H9 (cell line): Measurements from ENCODE around the gene CGGBP1. TPM values are rescaled to one million over a fixed set of nuclear protein-coding genes. Genes with fewer than 3 reads are reported as not detected.

Experiments
- DNase-seq: peaks from one replicate; pipeline ENCODE4 v3.0.0-alpha.2; 2017
- H2AFZ ChIP-seq: one replicate; pipeline ENCODE4 v1.6.1; 2013; ENCODE audit warnings: mild to moderate bottlenecking, low read length, control low read depth, moderate library complexity
- H2AK5ac ChIP-seq: 2 replicates; pipeline ENCODE4 v1.6.1; 2013; ENCODE audit warnings: low read length, control low read depth, mixed read lengths; ENCODE audit not compliant: insufficient read length
- H2BK120ac ChIP-seq: one replicate; pipeline ENCODE4 v1.6.1; 2013; ENCODE audit warnings: low read depth, mild to moderate bottlenecking, low read length, control low read depth, inconsistent platforms; ENCODE audit not compliant: poor library complexity, severe bottlenecking
- H2BK12ac ChIP-seq: 2 replicates; pipeline ENCODE4 v1.6.1; 2013; ENCODE audit warnings: low read length, control low read depth, mixed read lengths, low read depth; ENCODE audit not compliant: insufficient read length
- H2BK15ac ChIP-seq: 2 replicates; pipeline ENCODE4 v1.6.1; 2013; ENCODE audit warnings: low read depth, low read length, control low read depth
- H2BK20ac ChIP-seq: one replicate; pipeline ENCODE4 v1.6.1; 2013; ENCODE audit warnings: low read depth, mild to moderate bottlenecking, low read length, control low read depth, inconsistent platforms; ENCODE audit not compliant: poor library complexity, severe bottlenecking
- H2BK5ac ChIP-seq: 2 replicates; pipeline ENCODE4 v1.6.1; 2013; ENCODE audit warnings: low read length, control low read depth, mixed read lengths; ENCODE audit not compliant: insufficient read length
- H3K14ac ChIP-seq: 2 replicates; pipeline ENCODE4 v1.6.1; 2013; ENCODE audit warnings: low read length, control low read depth; ENCODE audit not compliant: insufficient read depth
- H3K18ac ChIP-seq: 2 replicates; pipeline ENCODE4 v1.6.1; 2013; ENCODE audit warnings: low read depth, mild to moderate bottlenecking, mixed read lengths, low read length, control low read depth; ENCODE audit not compliant: insufficient read length
- H3K23ac ChIP-seq: 2 replicates; pipeline ENCODE4 v1.6.1; 2013; ENCODE audit warnings: low read length, control low read depth, mixed read lengths, low read depth; ENCODE audit not compliant: insufficient read length
- H3K23me2 ChIP-seq: 2 replicates; pipeline ENCODE4 v1.6.1; 2013; ENCODE audit warnings: low read depth, mild to moderate bottlenecking, mixed read lengths, low read length, control low read depth; ENCODE audit not compliant: insufficient read length, poor library complexity, severe bottlenecking
- H3K27ac ChIP-seq: 2 replicates; pipeline ENCODE4 v1.5.1; 2013; ENCODE audit warnings: low read length, control low read depth, mixed read lengths, low read depth; ENCODE audit not compliant: insufficient read length
- H3K27me3 ChIP-seq: 2 replicates; pipeline ENCODE4 v1.6.1; 2013; ENCODE audit warnings: low read length, control low read depth, inconsistent platforms; ENCODE audit not compliant: insufficient read depth
- H3K4ac ChIP-seq: 2 replicates; pipeline ENCODE4 v1.6.1; 2013; ENCODE audit warnings: low read depth, mild to moderate bottlenecking, control low read depth, inconsistent platforms, low read length, moderate library complexity
- H3K4me1 ChIP-seq: 2 replicates; pipeline ENCODE4 v1.6.1; 2013; ENCODE audit warnings: low read length, control low read depth, inconsistent platforms; ENCODE audit not compliant: insufficient read depth
- H3K4me2 ChIP-seq: 2 replicates; pipeline ENCODE4 v1.6.1; 2013; ENCODE audit warnings: low read length, control low read depth, mixed read lengths; ENCODE audit not compliant: insufficient read length, insufficient read depth
- H3K56ac ChIP-seq: 2 replicates; pipeline ENCODE4 v1.6.1; 2013; ENCODE audit warnings: low read depth, mild to moderate bottlenecking, mixed read lengths, low read length, control low read depth; ENCODE audit not compliant: insufficient read length
- H3K79me1 ChIP-seq: 2 replicates; pipeline ENCODE4 v1.6.1; 2013; ENCODE audit warnings: low read depth, mild to moderate bottlenecking, moderate library complexity, low read length, control low read depth, inconsistent platforms; ENCODE audit not compliant: insufficient read depth, poor library complexity, severe bottlenecking
- H3K79me2 ChIP-seq: 2 replicates; pipeline ENCODE4 v1.6.1; 2013; ENCODE audit warnings: low read length, control low read depth, inconsistent platforms; ENCODE audit not compliant: insufficient read depth
- H3K9ac ChIP-seq: 2 replicates; pipeline ENCODE4 v1.6.1; 2013; ENCODE audit warnings: low read length, control low read depth, mixed read lengths; ENCODE audit not compliant: insufficient read length; ENCODE audit errors: extremely low read depth
- H3K9me3 ChIP-seq: one replicate; pipeline ENCODE4 v1.6.1; 2013; ENCODE audit warnings: low read depth, low read length, inconsistent platforms; ENCODE audit not compliant: control insufficient read depth
- H3T11ph ChIP-seq: one replicate; pipeline ENCODE4 v1.6.1; 2013; ENCODE audit warnings: mild to moderate bottlenecking, low read length, control low read depth, inconsistent platforms
- H4K20me1 ChIP-seq: one replicate; pipeline ENCODE4 v1.6.1; 2013; ENCODE audit not compliant: control insufficient read depth, insufficient read length, insufficient read depth
- H4K5ac ChIP-seq: 2 replicates; pipeline ENCODE4 v1.6.1; 2013; ENCODE audit warnings: low read depth, mild to moderate bottlenecking, mixed read lengths, low read length, control low read depth; ENCODE audit not compliant: insufficient read length
- H4K8ac ChIP-seq: replicated peaks from 2 replicates; pipeline ENCODE4 v1.6.1; 2013; ENCODE audit warnings: low read length, control low read depth, mixed read lengths, low read depth; ENCODE audit not compliant: insufficient read length
- H4K91ac ChIP-seq: 2 replicates; pipeline ENCODE4 v1.6.1; 2013; ENCODE audit warnings: low read depth, mild to moderate bottlenecking, moderate library complexity, mixed read lengths, low read length, control low read depth; ENCODE audit not compliant: insufficient read length
- H3K27ac Mint-ChIP-seq, 3 experiments: 2 replicates in 2 of 3; 3 replicates in 1 of 3; pipeline ENCODE4 v1.8.0; 2020 to 2021; ENCODE audit warnings: mixed read lengths in 3 of 3, mild to moderate bottlenecking in 1 of 3, moderate library complexity in 1 of 3
- H3K27me3 Mint-ChIP-seq: 2 replicates; pipeline ENCODE4 v1.8.0; 2021; ENCODE audit warnings: low read depth, mild to moderate bottlenecking, moderate library complexity, mixed read lengths
- H3K36me3 Mint-ChIP-seq, 3 experiments: 2 replicates in 2 of 3; 3 replicates in 1 of 3; pipeline ENCODE4 v1.8.0; 2020 to 2021; ENCODE audit warnings: low read depth in 3 of 3, mixed read lengths in 3 of 3; ENCODE audit not compliant: insufficient read depth in 1 of 3
- H3K4me1 Mint-ChIP-seq, 2 experiments: 2 replicates each; pipeline ENCODE4 v1.8.0; 2020; ENCODE audit warnings: mixed read lengths in 2 of 2
- H3K4me3 Mint-ChIP-seq, 2 experiments: 2 replicates in 1 of 2; 3 replicates in 1 of 2; pipeline ENCODE4 v1.8.0; 2020 to 2021; ENCODE audit warnings: mild to moderate bottlenecking in 2 of 2, mixed read lengths in 2 of 2, moderate library complexity in 1 of 2
- H3K9me3 Mint-ChIP-seq, 2 experiments: 2 replicates in 1 of 2; 3 replicates in 1 of 2; pipeline ENCODE4 v1.8.0; 2020; ENCODE audit warnings: mild to moderate bottlenecking in 2 of 2, mixed read lengths in 2 of 2, moderate library complexity in 1 of 2
- CTCF ChIP-seq: fragments of 200-600 bp; sonication (generic); conservative IDR thresholded peaks from 3 replicates; pipeline ENCODE4 v1.8.0; 2021; ENCODE audit warnings: antibody characterized with exemption, mild to moderate bottlenecking
- WGBS: extraction: QIAGEN DNeasy Blood & Tissue Kit; methylation state at CpG from one replicate; pipeline ENCODE4 v1.1.7; 2013; ENCODE audit warnings: missing lambda C conversion rate, low lambda C conversion rate, mixed read lengths; ENCODE audit not compliant: insufficient read length; ENCODE audit errors: extremely low coverage; 5-methylcytosine and 5-hydroxymethylcytosine counted together
- total RNA-seq: library from RNA; stranded (reverse); gene quantifications from 2 replicates; pipeline ENCODE4 v1.2.1, GENCODE V29; 2021

CGGBP1 gene
- total RNA-seq, 1 experiment from 2014 or later = 75.0 TPM

GRCh38 chr3:88005066-88005465 lies 53.7 kb downstream of the CGGBP1 start:
- Mint-ChIP-seq H3K4me3 (no peak overlapping the region), H3K4me1 (peaks cover 2 to 8% of the 10 kb centered on the region in 2 experiments; a peak in 1 of 4 replicates), H3K36me3 (no peaks in the 10 kb centered on the region), H3K27me3 (peaks cover 2% of the 10 kb centered on the region; the same call in 1 of the 2 replicates), H3K27ac (no peak overlapping the region), H3K9me3 (no peaks in the 10 kb centered on the region)
- Histone ChIP-seq H3K14ac (no peak overlapping the region), H3K27me3 (no peaks in the 10 kb centered on the region), H3K9ac (no peak overlapping the region), H2BK20ac (no peak overlapping the region), H3K4me2 (no peak overlapping the region), H3K4ac (no peak overlapping the region), H2AK5ac (no peak overlapping the region), H2BK120ac (no peak overlapping the region), H2BK12ac (no peak overlapping the region), H2BK15ac (no peak overlapping the region), H4K91ac (no peak overlapping the region), H3T11ph (no peak overlapping the region), H3K56ac (no peak overlapping the region), H3K4me1 (no peaks in the 10 kb centered on the region), H3K23ac (no peak overlapping the region), H3K79me2 (no peaks in the 10 kb centered on the region), H4K20me1 (no peaks in the 10 kb centered on the region), H3K23me2 (no peaks in the 10 kb centered on the region), H3K9me3 (no peaks in the 10 kb centered on the region), H4K8ac (no peak overlapping the region), H3K27ac (no peak overlapping the region), H2BK5ac (no peak overlapping the region), H3K18ac (no peak overlapping the region), H3K79me1 (no peaks in the 10 kb centered on the region), H2AFZ (no peak overlapping the region), H4K5ac (no peak overlapping the region)
- WGBS = no CpG with 5 or more reads among the region's 2 CpGs
- DNase-seq = no peak
- peak; percentile 60 for TF ChIP-seq CTCF
